Measurements from ENCODE around the gene DBNDD1.

DNA sequence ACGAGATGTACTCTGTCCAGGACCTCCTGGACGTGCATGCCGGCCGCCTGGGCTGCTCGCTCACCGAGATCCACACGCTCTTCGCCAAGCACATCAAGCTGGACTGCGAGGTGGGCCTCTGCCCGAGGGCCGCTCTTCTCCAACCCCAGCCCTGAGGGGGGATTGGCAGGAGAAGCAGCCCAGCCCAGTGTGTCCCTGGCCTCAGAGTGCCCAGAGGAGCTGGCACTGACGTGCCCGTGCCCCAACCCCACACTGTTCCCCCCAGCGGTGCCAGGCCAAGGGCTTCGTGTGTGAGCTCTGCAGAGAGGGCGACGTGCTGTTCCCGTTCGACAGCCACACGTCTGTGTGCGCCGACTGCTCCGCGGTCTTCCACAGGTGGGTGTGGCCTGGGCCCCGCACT is 55.1 kb downstream of the DBNDD1 start:
- TF ChIP-seq, protein P1, sequence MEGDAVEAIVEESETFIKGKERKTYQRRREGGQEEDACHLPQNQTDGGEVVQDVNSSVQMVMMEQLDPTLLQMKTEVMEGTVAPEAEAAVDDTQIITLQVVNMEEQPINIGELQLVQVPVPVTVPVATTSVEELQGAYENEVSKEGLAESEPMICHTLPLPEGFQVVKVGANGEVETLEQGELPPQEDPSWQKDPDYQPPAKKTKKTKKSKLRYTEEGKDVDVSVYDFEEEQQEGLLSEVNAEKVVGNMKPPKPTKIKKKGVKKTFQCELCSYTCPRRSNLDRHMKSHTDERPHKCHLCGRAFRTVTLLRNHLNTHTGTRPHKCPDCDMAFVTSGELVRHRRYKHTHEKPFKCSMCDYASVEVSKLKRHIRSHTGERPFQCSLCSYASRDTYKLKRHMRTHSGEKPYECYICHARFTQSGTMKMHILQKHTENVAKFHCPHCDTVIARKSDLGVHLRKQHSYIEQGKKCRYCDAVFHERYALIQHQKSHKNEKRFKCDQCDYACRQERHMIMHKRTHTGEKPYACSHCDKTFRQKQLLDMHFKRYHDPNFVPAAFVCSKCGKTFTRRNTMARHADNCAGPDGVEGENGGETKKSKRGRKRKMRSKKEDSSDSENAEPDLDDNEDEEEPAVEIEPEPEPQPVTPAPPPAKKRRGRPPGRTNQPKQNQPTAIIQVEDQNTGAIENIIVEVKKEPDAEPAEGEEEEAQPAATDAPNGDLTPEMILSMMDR (IDR thresholded peaks at IDR 0.05; ENCODE audit: extremely low read depth in 1 of 2, insufficient read depth in 1 of 2, low read depth in 1 of 2, low read length in 2 of 2): no peak
- no peak for TF ChIP-seq FOS (IDR thresholded peaks at IDR 0.05; ENCODE audit: borderline replicate concordance, insufficient read depth, low read length)
- TF ChIP-seq, protein P2, sequence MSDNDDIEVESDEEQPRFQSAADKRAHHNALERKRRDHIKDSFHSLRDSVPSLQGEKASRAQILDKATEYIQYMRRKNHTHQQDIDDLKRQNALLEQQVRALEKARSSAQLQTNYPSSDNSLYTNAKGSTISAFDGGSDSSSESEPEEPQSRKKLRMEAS (IDR thresholded peaks at IDR 0.05; ENCODE audit: insufficient read depth, insufficient read length): no peak
- no peak for TF ChIP-seq POLR2A (IDR thresholded peaks at IDR 0.05; ENCODE audit: low read depth, low read length)
- no peak for TF ChIP-seq POLR2AphosphoS5 (IDR thresholded peaks at IDR 0.05; ENCODE audit: insufficient read depth, low read depth, low read length)
- TF ChIP-seq MYC (IDR thresholded peaks at IDR 0.05; ENCODE audit: low read depth, low read length): no peak
